Endothelial cell of umbilical vein (primary cell): ENCODE results near the gene EPAS1.

Source experiments
- CTCF ChIP-seq, 2 donors: IDR thresholded peaks; 1 replicate in 1 of 2; 2 replicates in 1 of 2; pipeline ENCODE4 v1.5.1; 2011; ENCODE audit warnings: low read length in 2 of 2, mild to moderate bottlenecking in 2 of 2, moderate library complexity in 2 of 2, control low read depth in 1 of 2, inconsistent platforms in 1 of 2, low read depth in 1 of 2; ENCODE audit not compliant: insufficient read depth in 1 of 2; ENCODE audit errors: extremely low read depth in 1 of 2
- EZH2 ChIP-seq: IDR thresholded peaks from 2 replicates; pipeline ENCODE4 v1.6.1; 2012; ENCODE audit warnings: borderline replicate concordance, low read depth, mild to moderate bottlenecking, moderate library complexity, low read length, inconsistent platforms; ENCODE audit not compliant: severe bottlenecking
- FOS ChIP-seq: IDR thresholded peaks from 2 replicates; pipeline ENCODE4 v1.6.1; 2011; ENCODE audit warnings: mild to moderate bottlenecking, low read length, moderate library complexity, borderline replicate concordance; ENCODE audit not compliant: insufficient read depth
- JUN ChIP-seq: IDR thresholded peaks from 2 replicates; pipeline ENCODE4 v1.6.1; 2011; ENCODE audit warnings: borderline replicate concordance, low read depth; ENCODE audit not compliant: insufficient read length, insufficient read depth
- MAX ChIP-seq: IDR thresholded peaks from 2 replicates; pipeline ENCODE4 v1.6.1; 2011; ENCODE audit not compliant: insufficient read depth, insufficient read length
- MYC ChIP-seq: IDR thresholded peaks from one replicate; pipeline ENCODE4 v1.6.1; 2011; ENCODE audit warnings: mild to moderate bottlenecking, low read depth, low read length
- POLR2A ChIP-seq: IDR thresholded peaks from 2 replicates; pipeline ENCODE4 v1.6.1; 2012; ENCODE audit warnings: low read depth, mild to moderate bottlenecking, control low read depth, low read length
- POLR2AphosphoS5 ChIP-seq: IDR thresholded peaks from 2 replicates; pipeline ENCODE4 v1.6.1; 2012; ENCODE audit warnings: low read depth, mild to moderate bottlenecking, control low read depth, low read length, moderate library complexity; ENCODE audit not compliant: insufficient read depth

GRCh38 chr2:46298272-46298521 lies 990 bp downstream of the EPAS1 start:
- TF ChIP-seq CTCF (IDR thresholded peaks at IDR 0.05; ENCODE audit: extremely low read depth in 1 of 2, insufficient read depth in 1 of 2, low read depth in 1 of 2, low read length in 2 of 2) (no peak), EZH2 (no peak), POLR2A (no peak), POLR2AphosphoS5 (no peak), MYC (no peak), FOS (no peak), MAX (no peak), JUN (no peak)
